GM12891 (cell line): ENCODE data around the gene SPNS3.

Experiments
- DNase-seq: peaks from one replicate; pipeline ENCODE4 v3.0.0; 2011; ENCODE audit warnings: low spot score; ENCODE audit not compliant: insufficient read length
- FAIRE-seq: peaks from 2 replicates; lab custom pipeline; 2011; peaks lifted over from hg19 to GRCh38; lab: Jason Lieb, UNC
- PAX5 ChIP-seq: IDR thresholded peaks from 2 replicates; pipeline ENCODE4 v1.6.1; 2011; ENCODE audit warnings: low read length, moderate library complexity, mild to moderate bottlenecking; ENCODE audit not compliant: insufficient read depth, severe bottlenecking
- POLR2A ChIP-seq: IDR thresholded peaks from 2 replicates; pipeline ENCODE4 v1.6.1; 2011; ENCODE audit warnings: low read depth, low read length, control low read depth
- POLR2AphosphoS5 ChIP-seq: IDR thresholded peaks from 2 replicates; pipeline ENCODE4 v1.6.1; 2011; ENCODE audit warnings: low read depth, low read length, control low read depth
- POU2F2 ChIP-seq: IDR thresholded peaks from 2 replicates; pipeline ENCODE4 v1.6.1; 2011; ENCODE audit warnings: low read depth, mild to moderate bottlenecking, control low read depth, low read length, moderate library complexity
- SPI1 ChIP-seq: IDR thresholded peaks from 2 replicates; pipeline ENCODE4 v1.6.1; 2011; ENCODE audit warnings: low read depth, low read length, control low read depth
- TAF1 ChIP-seq: IDR thresholded peaks from 2 replicates; pipeline ENCODE4 v1.6.1; 2011; ENCODE audit warnings: low read depth, low read length, control low read depth

SPNS3 gene

DNA sequence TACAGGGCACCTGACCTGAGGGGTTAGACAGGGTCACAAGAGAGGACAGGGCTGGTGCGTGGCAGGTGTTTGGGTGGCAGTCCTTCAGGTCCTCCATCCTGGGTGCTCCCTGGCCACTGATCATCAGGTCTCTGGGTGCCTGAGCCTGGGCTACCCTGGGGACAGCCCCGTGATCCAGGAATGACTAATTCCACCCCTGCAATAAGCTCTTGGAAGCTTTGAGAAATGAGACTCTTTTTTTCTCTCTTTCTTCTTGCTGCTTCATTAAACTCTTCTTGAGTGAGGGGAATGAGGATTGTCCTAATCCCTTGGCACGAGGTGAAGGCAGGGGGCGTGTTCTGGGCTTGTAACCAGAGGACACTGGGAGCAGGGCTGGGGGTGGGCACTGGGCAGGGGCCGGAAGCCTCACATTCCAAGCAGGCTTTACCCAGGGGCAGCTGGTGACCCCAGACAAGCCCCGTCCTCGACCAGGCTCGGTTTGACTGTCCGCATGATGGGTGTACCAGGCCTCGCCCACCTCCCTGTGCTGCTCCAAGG lies 43.6 kb downstream of the SPNS3 start:
- DNase-seq (no peak), FAIRE-seq (no peak)
- no peak for TF ChIP-seq PAX5
- TF ChIP-seq TAF1 = no peak
- TF ChIP-seq POLR2AphosphoS5 = no peak
- no peak for TF ChIP-seq POLR2A
- TF ChIP-seq SPI1 = no peak
- no peak for TF ChIP-seq POU2F2

DNA sequence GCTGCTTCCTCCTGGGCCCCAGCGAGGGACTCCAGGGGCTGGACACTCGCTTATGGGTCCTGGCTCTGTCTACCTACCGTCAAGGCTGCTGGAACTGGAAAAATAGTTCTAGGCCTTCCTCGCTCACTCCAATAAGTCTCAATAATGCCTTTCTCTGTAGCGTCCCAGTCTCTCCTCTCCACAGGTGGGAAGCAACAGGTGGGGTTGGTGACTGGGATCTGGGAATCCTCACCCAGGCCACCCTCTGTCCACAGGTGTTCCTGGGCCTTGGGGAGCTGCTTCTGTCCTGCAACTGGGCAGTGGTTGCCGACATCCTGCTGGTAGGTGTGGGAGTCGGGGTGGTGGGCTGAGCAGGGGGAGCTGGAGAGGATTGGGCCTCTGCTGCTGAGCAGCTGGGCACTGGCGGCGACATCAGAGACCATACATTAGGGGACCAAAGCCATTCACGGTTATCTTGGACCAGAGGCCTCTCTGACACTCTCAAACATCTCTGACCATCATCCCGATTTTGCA lies 44.6 kb downstream of the SPNS3 start:
- FAIRE-seq = no peak

DNA sequence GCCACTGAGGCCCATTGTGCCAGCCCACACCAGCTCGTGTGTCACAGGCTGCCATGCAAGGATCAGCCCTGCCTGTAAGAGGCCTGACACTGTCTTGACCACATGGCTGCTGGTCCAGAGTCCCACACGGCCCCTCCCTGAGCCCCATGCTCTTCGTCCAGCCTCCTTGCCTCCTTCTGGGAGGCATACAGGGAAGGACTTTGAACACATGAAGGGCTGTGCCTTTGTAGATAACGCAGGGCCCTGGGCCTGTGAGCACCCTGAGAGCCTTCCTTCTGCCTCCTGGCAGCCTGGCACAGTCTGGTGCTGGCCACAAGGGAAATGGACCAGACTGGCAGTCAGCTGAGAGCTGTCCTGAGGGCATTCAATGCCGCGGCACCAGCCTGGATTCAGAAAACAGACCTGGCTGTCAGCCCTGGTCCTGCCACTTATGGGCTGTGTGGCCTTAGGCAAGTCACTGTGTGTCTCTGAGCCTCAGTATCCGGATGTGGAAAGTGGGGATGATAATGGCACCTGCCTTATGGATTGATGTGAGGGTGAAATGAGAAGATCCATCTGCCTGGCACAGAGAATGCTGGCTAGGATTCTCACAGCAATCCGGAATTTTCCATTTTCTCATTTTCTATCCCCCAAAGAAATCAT lies 45.7 kb downstream of the SPNS3 start:
- no peak for TF ChIP-seq POU2F2
- TF ChIP-seq PAX5 = no peak
- no peak for TF ChIP-seq POLR2A
- no peak for TF ChIP-seq TAF1
- no peak for TF ChIP-seq POLR2AphosphoS5
- no peak for TF ChIP-seq SPI1
- DNase-seq = no peak
- no peak for FAIRE-seq

More for the DNA sequence above, 44.6 kb downstream of the SPNS3 start:
- TF ChIP-seq TAF1 = no peak
- no peak for TF ChIP-seq POLR2AphosphoS5
- TF ChIP-seq PAX5 = no peak
- no peak for TF ChIP-seq POU2F2
- TF ChIP-seq POLR2A = no peak
- TF ChIP-seq SPI1 = no peak
- no peak for DNase-seq

DNA sequence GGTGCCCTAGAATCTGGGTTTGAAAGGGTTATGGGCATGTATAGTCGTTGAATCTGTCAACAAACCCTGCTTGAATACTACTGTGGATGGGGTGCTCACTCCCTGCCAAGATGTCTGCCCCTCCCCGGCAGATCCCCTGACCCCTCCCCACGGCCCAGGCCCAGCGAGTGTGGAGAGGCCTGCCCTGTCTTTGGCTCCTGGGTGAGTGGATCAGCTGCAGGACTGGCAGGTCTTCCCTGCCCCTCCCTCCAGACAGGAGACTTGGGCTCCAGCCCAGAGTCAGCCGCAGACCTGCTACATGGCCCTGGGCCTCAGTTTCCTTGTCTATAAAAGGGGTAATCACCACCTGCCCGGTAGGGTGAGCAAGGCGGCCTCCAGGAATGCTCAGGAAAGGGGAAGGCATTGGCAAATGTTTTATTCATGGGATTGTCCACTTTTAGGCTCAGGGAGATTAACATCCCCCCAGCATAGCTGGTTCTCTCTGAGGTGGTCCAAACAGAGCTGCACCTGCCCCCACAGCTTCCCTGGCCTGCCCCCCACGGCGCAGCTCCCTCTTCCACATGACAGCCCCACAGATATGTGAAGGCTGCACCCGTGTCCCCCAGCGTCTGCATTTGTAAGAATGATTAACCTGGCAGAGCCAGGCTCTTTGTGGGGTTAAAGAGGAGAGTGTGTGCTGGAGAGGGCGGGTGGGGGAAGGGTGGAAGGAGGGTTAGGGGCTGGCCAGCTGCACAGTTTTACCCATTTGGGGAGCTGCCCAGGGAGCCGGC lies 46.4 kb downstream of the SPNS3 start:
- TF ChIP-seq POU2F2 (no peak), PAX5 (no peak), POLR2A (no peak)
- DNase-seq = no peak
- FAIRE-seq = no peak

DNA sequence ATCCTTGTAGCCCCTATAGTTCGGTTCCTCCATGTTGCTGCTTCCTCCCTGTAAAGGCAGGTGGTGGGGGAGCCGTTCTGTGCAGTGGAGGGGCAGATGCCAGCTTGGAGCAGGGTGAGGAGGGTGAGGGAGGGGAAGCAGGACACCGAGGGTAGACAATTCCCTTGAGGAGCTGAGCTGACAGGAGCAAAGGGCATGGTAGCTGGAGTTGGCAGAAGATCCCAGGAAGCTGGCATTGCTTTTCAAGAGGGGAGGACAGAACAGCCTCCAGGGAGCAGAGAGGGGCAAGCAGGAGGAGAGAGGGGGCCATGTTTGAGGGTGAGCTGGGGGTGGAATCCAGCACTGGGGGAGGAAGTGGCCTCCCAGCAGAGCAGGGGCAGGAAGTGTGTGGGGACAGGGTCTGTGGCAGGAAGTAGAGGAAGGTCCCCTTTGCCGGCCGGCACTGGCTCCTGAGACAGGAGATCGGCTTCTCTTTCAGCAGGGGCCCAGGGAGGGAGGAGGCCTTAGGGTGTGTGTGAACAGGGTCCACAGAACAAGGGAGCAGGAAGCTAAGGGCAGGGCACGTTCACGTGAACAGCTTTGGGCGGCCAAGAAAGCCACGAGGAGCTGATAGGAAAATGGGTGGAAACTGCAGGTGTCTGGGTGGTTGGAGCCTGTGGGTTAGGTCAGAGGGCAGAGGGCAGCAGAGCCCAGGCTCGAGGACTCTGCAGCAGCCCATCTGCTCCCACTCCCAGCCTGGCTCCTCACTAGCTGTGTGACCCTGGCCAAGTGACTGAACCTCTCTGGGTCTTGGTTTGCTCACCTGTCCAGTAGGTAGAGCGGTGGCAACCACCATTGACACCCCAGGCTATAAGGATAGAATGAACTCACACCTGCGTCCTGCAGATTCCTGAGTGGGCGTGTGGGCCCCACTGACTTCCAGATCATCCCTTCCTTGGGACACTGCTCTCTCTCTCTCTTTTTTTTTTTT lies 47.5 kb downstream of the SPNS3 start:
- FAIRE-seq (peak; percentile 85), DNase-seq (peak; percentile 71)

DNA sequence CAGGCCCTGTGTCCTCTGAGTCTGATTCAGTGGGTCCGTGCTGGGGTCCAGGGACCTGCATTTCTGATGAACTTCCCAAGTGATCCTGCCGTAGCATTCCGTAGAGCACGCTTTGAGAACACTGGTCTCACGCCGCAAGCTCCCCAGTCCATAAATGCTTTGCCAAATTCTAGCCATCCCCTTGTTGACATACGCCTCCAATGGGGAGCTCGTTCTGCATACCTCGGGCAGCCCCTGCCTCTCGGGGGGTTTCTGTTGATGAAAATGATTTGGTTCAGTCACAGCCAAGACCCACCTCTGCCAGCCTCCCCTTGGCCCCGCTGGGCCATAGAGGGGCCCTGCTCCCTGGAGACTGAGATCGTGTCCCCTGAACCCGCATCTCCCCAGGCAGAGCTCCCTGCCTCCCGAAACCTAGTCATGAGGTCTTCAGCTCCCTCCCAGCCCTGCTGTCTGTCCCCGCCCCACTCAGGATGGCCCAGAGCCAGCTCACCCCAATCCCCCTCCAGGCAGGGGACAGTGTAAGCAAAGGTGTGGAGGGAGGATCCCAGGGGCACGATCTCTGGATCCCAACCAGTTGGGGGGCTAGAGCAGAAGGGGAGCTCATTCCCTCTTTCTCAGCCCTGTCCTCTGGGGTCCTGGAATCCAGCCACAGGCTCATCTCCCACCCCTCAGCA lies 48.7 kb downstream of the SPNS3 start:
- TF ChIP-seq POU2F2 (no peak), POLR2AphosphoS5 (no peak), PAX5 (no peak), SPI1 (no peak), TAF1 (no peak), POLR2A (no peak)
- DNase-seq (no peak), FAIRE-seq (no peak)

More for the DNA sequence above, 47.5 kb downstream of the SPNS3 start:
- TF ChIP-seq SPI1 (peak; percentile 73), POLR2A (no peak)

DNA sequence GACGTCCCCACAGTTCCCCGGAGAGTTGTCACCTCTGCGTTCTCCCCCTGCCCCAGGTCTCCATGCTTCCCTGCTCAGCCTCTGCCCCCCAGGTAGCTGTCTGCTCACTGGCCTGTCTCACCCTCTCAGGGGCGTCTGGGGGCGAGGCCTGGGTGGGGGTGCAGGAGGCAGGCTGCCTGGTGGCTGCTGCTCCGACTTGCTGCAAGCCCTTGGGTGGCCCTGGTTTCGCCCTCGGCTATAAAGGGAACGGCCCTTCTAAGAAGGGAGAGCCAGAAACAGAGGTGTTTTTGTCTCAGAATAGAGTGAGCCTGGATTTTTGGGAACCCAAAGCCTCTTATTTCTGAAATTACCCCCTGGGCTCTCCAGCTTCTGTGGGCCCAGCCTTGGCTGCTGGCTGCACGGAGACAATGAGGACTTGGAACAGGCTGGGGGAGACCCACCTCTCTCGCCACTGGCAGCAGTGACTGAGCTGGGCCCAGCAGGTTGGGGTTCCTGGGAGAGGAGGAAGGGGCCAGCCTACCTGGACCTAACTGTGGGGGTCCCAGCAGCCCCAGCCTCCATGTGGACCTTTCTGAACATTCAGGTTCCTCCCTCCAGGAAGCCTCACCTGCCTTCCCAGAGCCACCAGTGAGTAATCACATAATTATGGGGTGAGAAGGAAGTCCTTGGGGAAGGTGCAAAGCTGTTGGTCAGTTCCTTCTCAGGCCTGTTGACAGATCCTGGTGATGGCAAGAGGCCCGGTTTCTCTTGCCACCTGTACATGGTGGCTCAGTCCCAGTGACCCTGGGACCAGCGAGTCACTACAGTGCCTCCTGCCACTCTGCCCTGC lies 49.5 kb downstream of the SPNS3 start:
- TF ChIP-seq POLR2AphosphoS5 = no peak
- no peak for TF ChIP-seq TAF1
- no peak for TF ChIP-seq POLR2A
- no peak for FAIRE-seq
- DNase-seq = no peak
